OCI-LY1 (cell line): ENCODE measurements around the gene MCF2L2.

ENCODE experiments used
- H2AFZ ChIP-seq: fragments of 200-600 bp; sonication (generic), shearing (Covaris generic); 2 replicates; pipeline ENCODE4 v1.6.0; 2014; ENCODE audit warnings: antibody characterized with exemption, mild to moderate bottlenecking, low read length
- H3F3A ChIP-seq: fragments of 200-600 bp; sonication (generic), shearing (Covaris generic); 2 replicates; pipeline ENCODE4 v1.6.0; 2014; ENCODE audit warnings: mild to moderate bottlenecking, antibody characterized with exemption, low read length, moderate library complexity; ENCODE audit not compliant: insufficient read depth
- H3K27ac ChIP-seq: fragments of 200-600 bp; sonication (generic); 2 replicates; pipeline ENCODE4 v1.5.1; 2014; ENCODE audit warnings: low read length, mixed run types, mild to moderate bottlenecking, low read depth; ENCODE audit not compliant: poor library complexity, severe bottlenecking
- H3K27me3 ChIP-seq: fragments of 200-600 bp; sonication (generic); 2 replicates; pipeline ENCODE4 v1.6.0; 2014; ENCODE audit warnings: antibody characterized with exemption, mild to moderate bottlenecking, low read length, moderate library complexity; ENCODE audit not compliant: insufficient read depth
- H3K36me3 ChIP-seq: fragments of 200-600 bp; sonication (generic); 2 replicates; pipeline ENCODE4 v1.6.1; 2014; ENCODE audit warnings: mild to moderate bottlenecking, antibody characterized with exemption, low read length, moderate library complexity, mixed read lengths; ENCODE audit not compliant: insufficient read depth
- H3K4me1 ChIP-seq: fragments of 200-600 bp; sonication (generic); 2 replicates; pipeline ENCODE4 v1.5.1; 2014; ENCODE audit warnings: mild to moderate bottlenecking, low read length, moderate library complexity; ENCODE audit not compliant: insufficient read depth, severe bottlenecking
- H3K4me2 ChIP-seq: fragments of 200-600 bp; sonication (generic), shearing (Covaris generic); 2 replicates; pipeline ENCODE4 v1.6.1; 2014; ENCODE audit warnings: low read length
- H3K4me3 ChIP-seq: fragments of 200-600 bp; sonication (generic); 2 replicates; pipeline ENCODE4 v1.5.1; 2014; ENCODE audit warnings: low read length, low read depth, mild to moderate bottlenecking, mixed read lengths; ENCODE audit not compliant: poor library complexity, severe bottlenecking
- H3K79me2 ChIP-seq: fragments of 200-600 bp; shearing (Covaris generic); 2 replicates; pipeline ENCODE4 v1.6.1; 2016; ENCODE audit warnings: mixed run types, low read length, mixed read lengths; ENCODE audit not compliant: insufficient read depth
- H3K9ac ChIP-seq: fragments of 200-600 bp; sonication (generic), shearing (Covaris generic); 2 replicates; pipeline ENCODE4 v1.6.1; 2014; ENCODE audit warnings: mild to moderate bottlenecking, low read length, mixed read lengths
- H3K9me2 ChIP-seq: fragments of 200-600 bp; sonication (generic), shearing (Covaris generic); 2 replicates; pipeline ENCODE4 v1.6.1; 2014; ENCODE audit warnings: low read depth, mild to moderate bottlenecking, low read length, mixed read lengths
- H3K9me3 ChIP-seq: fragments of 200-600 bp; shearing (Covaris generic); 2 replicates; pipeline ENCODE4 v1.6.1; 2014; ENCODE audit warnings: low read length, mixed read lengths
- H4K20me1 ChIP-seq: fragments of 200-600 bp; sonication (generic), shearing (Covaris generic); 2 replicates; pipeline ENCODE4 v1.6.0; 2016; ENCODE audit warnings: mild to moderate bottlenecking, low read length; ENCODE audit not compliant: insufficient read depth
- CTCF ChIP-seq: fragments of 200-600 bp; sonication (generic), shearing (Covaris generic); IDR thresholded peaks from 2 replicates; pipeline ENCODE4 v1.5.1; 2017; ENCODE audit warnings: mild to moderate bottlenecking, antibody characterized with exemption, low read length, moderate library complexity, mixed read lengths
- EZH2 ChIP-seq: fragments of 200-600 bp; sonication (generic), shearing (Covaris generic); IDR thresholded peaks from 2 replicates; pipeline ENCODE4 v1.8.0; 2017; ENCODE audit warnings: borderline replicate concordance, mixed run types, mild to moderate bottlenecking, antibody characterized with exemption, low read length, moderate library complexity, mixed read lengths

Gene MCF2L2

GRCh38 chr3:183353421-183353820 is 75.0 kb downstream of the MCF2L2 start:
- no peak for TF ChIP-seq EZH2
- TF ChIP-seq CTCF, result no peak
- Histone ChIP-seq H2AFZ (no peak overlapping the region), H3K4me1 (no peaks in the 10 kb centered on the region), H3K27me3 (peaks cover 8% of the 10 kb centered on the region; the same call in 1 of the 2 replicates), H3K9me3 (0 out of 2 replicates have a peak, but pooled peaks cover 4% of the 10 kb centered on the region), H3K79me2 (no peaks in the 10 kb centered on the region), H4K20me1 (no peaks in the 10 kb centered on the region), H3K27ac (no peak overlapping the region), H3K4me2 (no peak overlapping the region), H3F3A (no peaks in the 10 kb centered on the region), H3K9ac (no peak overlapping the region), H3K9me2 (no peaks in the 10 kb centered on the region), H3K4me3 (no peak overlapping the region), H3K36me3 (no peaks in the 10 kb centered on the region)

DNA sequence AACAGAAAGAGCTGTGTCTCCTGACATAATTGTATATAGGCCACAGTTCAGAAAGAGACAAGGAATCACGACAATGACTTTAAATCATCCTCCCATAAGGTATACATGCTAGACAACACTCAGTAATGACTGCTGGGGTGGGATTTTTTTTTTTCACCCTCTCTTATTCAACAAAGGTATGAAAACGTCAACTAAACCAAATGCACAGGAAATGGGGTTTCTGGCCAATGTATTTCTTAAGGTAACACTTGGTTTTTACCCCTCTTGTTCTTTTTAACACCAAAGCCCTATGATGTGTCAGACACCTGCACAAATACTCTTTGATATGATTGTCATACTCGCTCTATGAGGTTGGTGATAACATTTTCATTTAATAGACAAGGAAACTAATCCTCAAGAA is 78.3 kb downstream of the MCF2L2 start:
- no peaks in the 10 kb centered on the region for H3K79me2 ChIP-seq
- H3K27ac ChIP-seq, result no peak overlapping the region
- no peaks in the 10 kb centered on the region for H3F3A ChIP-seq
- TF ChIP-seq EZH2 (no peak), CTCF (no peak)
- H3K36me3 ChIP-seq, result no peaks in the 10 kb centered on the region
- 0 out of 2 replicates have a peak, but pooled peaks cover 3% of the 10 kb centered on the region for H3K27me3 ChIP-seq
- H2AFZ ChIP-seq, result no peak overlapping the region
- H3K4me3 ChIP-seq, result no peak overlapping the region
- H3K9me2 ChIP-seq, result no peaks in the 10 kb centered on the region
- no peaks in the 10 kb centered on the region for H4K20me1 ChIP-seq
- H3K9ac ChIP-seq, result no peak overlapping the region
- no peak overlapping the region for H3K4me2 ChIP-seq
- H3K4me1 ChIP-seq, result no peaks in the 10 kb centered on the region
- no peaks in the 10 kb centered on the region for H3K9me3 ChIP-seq

- no peak for TF ChIP-seq EZH2
- no peak for TF ChIP-seq CTCF
- no peaks in the 10 kb centered on the region for H3K36me3 ChIP-seq
Observed at GRCh38 chr3:183349421-183350157, 78.8 kb downstream of the MCF2L2 start.

More at GRCh38 chr3:183349421-183350157, 78.8 kb downstream of the MCF2L2 start:
- Histone ChIP-seq H3K79me2 (no peaks in the 10 kb centered on the region), H3F3A (no peaks in the 10 kb centered on the region), H3K4me2 (no peak overlapping the region), H3K27ac (no peak overlapping the region), H3K4me3 (no peak overlapping the region), H3K4me1 (no peaks in the 10 kb centered on the region), H4K20me1 (no peaks in the 10 kb centered on the region), H2AFZ (no peak overlapping the region), H3K9me2 (no peaks in the 10 kb centered on the region), H3K27me3 (0 out of 2 replicates have a peak, but pooled peaks cover 3% of the 10 kb centered on the region), H3K9ac (no peak overlapping the region), H3K9me3 (no peaks in the 10 kb centered on the region)
